ENCODE results near the gene PTGR3. TPM values are rescaled to one million over a fixed set of nuclear protein-coding genes. Genes with fewer than 3 reads are reported as not detected.

The PTGR3 gene, protein sequence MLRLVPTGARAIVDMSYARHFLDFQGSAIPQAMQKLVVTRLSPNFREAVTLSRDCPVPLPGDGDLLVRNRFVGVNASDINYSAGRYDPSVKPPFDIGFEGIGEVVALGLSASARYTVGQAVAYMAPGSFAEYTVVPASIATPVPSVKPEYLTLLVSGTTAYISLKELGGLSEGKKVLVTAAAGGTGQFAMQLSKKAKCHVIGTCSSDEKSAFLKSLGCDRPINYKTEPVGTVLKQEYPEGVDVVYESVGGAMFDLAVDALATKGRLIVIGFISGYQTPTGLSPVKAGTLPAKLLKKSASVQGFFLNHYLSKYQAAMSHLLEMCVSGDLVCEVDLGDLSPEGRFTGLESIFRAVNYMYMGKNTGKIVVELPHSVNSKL
- 10 to 100 TPM in 1 of 3 donors, 1 to 10 TPM in 2; 8.9 to 12.8 (median 9.2) TPM for total RNA-seq

DNA sequence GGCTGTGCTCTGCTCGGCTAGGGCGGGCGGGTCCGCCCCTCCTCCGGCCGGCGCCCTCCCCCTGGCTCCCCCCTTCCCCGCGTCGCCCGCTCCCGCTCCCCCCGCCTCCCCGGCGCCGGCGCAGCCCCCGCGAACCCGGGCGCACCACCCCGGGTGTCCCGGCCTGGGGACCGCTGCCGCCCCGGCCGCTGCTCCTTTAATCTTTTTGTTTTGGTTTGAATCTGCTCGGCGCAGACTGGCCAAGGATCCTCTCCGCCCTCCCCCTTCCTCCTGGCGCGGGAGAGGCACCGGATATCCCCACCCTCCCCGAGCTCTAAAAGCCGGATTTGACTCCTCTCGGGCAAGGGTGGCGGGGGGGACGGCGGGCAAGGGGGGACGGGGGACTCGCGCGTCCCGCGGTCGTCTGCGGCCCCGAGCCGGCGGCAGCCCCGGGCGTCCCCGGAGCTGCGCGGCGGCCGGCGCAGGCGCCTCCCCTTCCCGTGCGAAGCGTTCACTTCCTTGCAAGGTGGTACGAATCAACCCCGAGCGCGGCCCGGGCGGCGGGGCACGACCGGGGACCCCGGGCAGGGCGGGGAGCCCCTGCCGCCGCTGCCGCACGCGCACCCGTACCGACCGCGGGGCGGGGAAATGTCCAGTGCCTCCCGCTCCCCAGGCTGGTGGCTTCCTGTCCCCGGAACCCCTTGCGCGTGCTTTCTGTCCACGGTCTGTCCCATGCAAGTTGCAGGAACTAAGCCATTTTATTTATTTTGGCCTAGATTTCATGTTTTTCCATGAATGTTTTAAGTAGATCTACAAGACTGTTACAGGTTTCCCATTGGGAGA is at the start of gene PTGR3:
PTGR3 (minus strand) TSS at position 11 of the 822 bp plus-strand sequence. CDS start 81 bp downstream, outside the sequence.
- Mint-ChIP-seq H3K4me1 (ENCODE audit: low read depth) (peaks cover 63% of the 10 kb centered on the region), H3K4me3 (peak within 1 kb of the TSS; percentile 98), H3K27me3 (ENCODE audit: low read depth) (no peaks in the 10 kb centered on the region), H3K36me3 (ENCODE audit: insufficient read depth) (no peaks in the 10 kb centered on the region), H3K9me3 (no peaks in the 10 kb centered on the region)
- ATAC-seq (peak; percentile 55 to 61), DNase-seq (peak; percentile 59)

GRCh38 chr18:75257605-75258004 is 48.7 kb upstream of the PTGR3 start:
- DNase-seq (no peak), ATAC-seq (no peak)
- no peaks in the 10 kb centered on the region for H3K9me3 Mint-ChIP-seq
- H3K36me3 Mint-ChIP-seq (ENCODE audit: insufficient read depth) = peaks cover 8% of the 10 kb centered on the region
- peaks cover 60% of the 10 kb centered on the region for H3K4me1 Mint-ChIP-seq (ENCODE audit: low read depth)
- H3K4me3 Mint-ChIP-seq = no peak overlapping the region
- no peaks in the 10 kb centered on the region for H3K27me3 Mint-ChIP-seq (ENCODE audit: low read depth)

- ATAC-seq (no peak), DNase-seq (no peak)
- H3K27me3 Mint-ChIP-seq (ENCODE audit: low read depth) = no peaks in the 10 kb centered on the region
- H3K36me3 Mint-ChIP-seq (ENCODE audit: insufficient read depth) = peaks cover 5% of the 10 kb centered on the region
- H3K9me3 Mint-ChIP-seq = no peaks in the 10 kb centered on the region
- no peak overlapping the region for H3K4me3 Mint-ChIP-seq
- H3K4me1 Mint-ChIP-seq (ENCODE audit: low read depth) = peaks cover 58% of the 10 kb centered on the region
Observed at GRCh38 chr18:75256376-75256775, 47.4 kb upstream of the PTGR3 start.

DNA sequence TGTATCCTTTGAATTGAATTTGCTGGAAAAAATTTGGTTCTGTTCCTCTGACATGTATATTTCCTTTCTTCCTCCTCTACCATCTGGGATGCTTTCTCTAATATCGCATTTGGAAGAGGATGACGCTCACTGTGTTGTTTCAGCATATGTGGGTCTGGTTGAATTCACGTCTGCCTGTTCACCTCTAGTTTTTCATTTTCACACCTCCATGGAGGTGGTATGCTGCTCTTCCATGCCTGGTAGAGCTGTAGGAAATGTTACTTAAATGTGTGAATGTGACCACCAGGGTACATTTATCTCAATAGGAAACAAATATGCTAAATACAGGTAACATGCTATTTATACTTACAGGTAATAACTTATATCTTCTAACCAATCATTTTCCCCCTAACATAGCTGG is 46.2 kb upstream of the PTGR3 start:
- no peaks in the 10 kb centered on the region for H3K36me3 Mint-ChIP-seq (ENCODE audit: insufficient read depth)
- ATAC-seq (no peak), DNase-seq (no peak)
- no peaks in the 10 kb centered on the region for H3K9me3 Mint-ChIP-seq
- no peak overlapping the region for H3K4me3 Mint-ChIP-seq
- H3K27me3 Mint-ChIP-seq (ENCODE audit: low read depth) = no peaks in the 10 kb centered on the region
- H3K4me1 Mint-ChIP-seq (ENCODE audit: low read depth) = peaks cover 50% of the 10 kb centered on the region

- Mint-ChIP-seq H3K27me3 (ENCODE audit: low read depth) (no peaks in the 10 kb centered on the region), H3K4me1 (ENCODE audit: low read depth) (peaks cover 51% of the 10 kb centered on the region), H3K4me3 (no peak overlapping the region), H3K9me3 (no peaks in the 10 kb centered on the region), H3K36me3 (ENCODE audit: insufficient read depth) (no peaks in the 10 kb centered on the region)
- ATAC-seq (no peak), DNase-seq (no peak)
Observed at GRCh38 chr18:75253784-75254183, 44.8 kb upstream of the PTGR3 start.

DNA sequence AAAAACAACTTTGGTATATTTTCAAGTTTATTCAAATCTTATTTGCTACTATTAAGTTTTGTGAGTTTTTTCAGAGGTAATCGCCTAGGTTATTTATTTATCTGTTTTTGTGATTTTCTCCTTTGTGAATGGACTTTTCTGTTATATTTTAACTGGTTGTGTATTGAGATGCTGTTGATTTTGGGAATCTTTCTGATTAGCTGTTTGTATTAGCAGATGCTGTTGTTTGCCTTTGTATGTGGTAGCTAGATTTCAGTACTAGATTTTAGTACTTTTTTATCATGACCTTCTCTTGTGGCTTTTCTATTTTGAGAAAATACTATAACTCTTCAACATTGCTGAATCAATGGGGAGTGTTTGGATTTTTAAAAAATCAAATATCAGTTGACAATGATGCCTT is 44.1 kb upstream of the PTGR3 start:
- Mint-ChIP-seq H3K27me3 (ENCODE audit: low read depth) (no peaks in the 10 kb centered on the region), H3K4me3 (no peak overlapping the region), H3K9me3 (no peaks in the 10 kb centered on the region), H3K36me3 (ENCODE audit: insufficient read depth) (no peaks in the 10 kb centered on the region), H3K4me1 (ENCODE audit: low read depth) (peaks cover 57% of the 10 kb centered on the region)
- DNase-seq (no peak), ATAC-seq (no peak)

GRCh38 chr18:75252136-75252535 is 43.2 kb upstream of the PTGR3 start:
- no peaks in the 10 kb centered on the region for H3K36me3 Mint-ChIP-seq (ENCODE audit: insufficient read depth)
- peaks cover 60% of the 10 kb centered on the region for H3K4me1 Mint-ChIP-seq (ENCODE audit: low read depth)
- H3K9me3 Mint-ChIP-seq = no peaks in the 10 kb centered on the region
- no peaks in the 10 kb centered on the region for H3K27me3 Mint-ChIP-seq (ENCODE audit: low read depth)
- DNase-seq = no peak
- ATAC-seq = no peak
- H3K4me3 Mint-ChIP-seq = no peak overlapping the region

GRCh38 chr18:75251466-75251865 is 42.5 kb upstream of the PTGR3 start:
- H3K9me3 Mint-ChIP-seq = no peaks in the 10 kb centered on the region
- H3K27me3 Mint-ChIP-seq (ENCODE audit: low read depth) = no peaks in the 10 kb centered on the region
- H3K4me3 Mint-ChIP-seq = no peak overlapping the region
- peaks cover 63% of the 10 kb centered on the region for H3K4me1 Mint-ChIP-seq (ENCODE audit: low read depth)
- H3K36me3 Mint-ChIP-seq (ENCODE audit: insufficient read depth) = no peaks in the 10 kb centered on the region
- ATAC-seq (no peak), DNase-seq (no peak)

DNA sequence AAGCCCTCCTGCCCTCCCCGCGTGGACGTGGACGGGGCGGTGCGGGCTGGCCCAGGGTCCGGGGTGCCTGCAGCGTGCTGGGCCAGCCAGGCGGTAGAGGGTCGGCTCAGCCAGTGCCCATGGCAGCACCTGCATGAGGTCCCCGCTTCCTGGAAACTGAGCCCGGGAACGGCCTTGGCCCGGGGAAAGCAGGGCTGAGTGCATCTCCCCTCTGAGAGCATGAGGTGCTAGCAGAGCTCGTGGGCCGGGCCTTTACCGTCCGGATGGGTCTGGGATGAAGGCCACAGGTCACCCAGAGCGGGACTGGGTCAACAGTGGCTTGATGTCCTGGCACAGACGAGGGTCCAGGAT is 41.5 kb upstream of the PTGR3 start:
- Mint-ChIP-seq H3K9me3 (no peaks in the 10 kb centered on the region), H3K36me3 (ENCODE audit: insufficient read depth) (no peaks in the 10 kb centered on the region), H3K4me3 (no peak overlapping the region), H3K4me1 (ENCODE audit: low read depth) (peaks cover 69% of the 10 kb centered on the region), H3K27me3 (ENCODE audit: low read depth) (no peaks in the 10 kb centered on the region)
- DNase-seq (no peak), ATAC-seq (no peak)

DNA sequence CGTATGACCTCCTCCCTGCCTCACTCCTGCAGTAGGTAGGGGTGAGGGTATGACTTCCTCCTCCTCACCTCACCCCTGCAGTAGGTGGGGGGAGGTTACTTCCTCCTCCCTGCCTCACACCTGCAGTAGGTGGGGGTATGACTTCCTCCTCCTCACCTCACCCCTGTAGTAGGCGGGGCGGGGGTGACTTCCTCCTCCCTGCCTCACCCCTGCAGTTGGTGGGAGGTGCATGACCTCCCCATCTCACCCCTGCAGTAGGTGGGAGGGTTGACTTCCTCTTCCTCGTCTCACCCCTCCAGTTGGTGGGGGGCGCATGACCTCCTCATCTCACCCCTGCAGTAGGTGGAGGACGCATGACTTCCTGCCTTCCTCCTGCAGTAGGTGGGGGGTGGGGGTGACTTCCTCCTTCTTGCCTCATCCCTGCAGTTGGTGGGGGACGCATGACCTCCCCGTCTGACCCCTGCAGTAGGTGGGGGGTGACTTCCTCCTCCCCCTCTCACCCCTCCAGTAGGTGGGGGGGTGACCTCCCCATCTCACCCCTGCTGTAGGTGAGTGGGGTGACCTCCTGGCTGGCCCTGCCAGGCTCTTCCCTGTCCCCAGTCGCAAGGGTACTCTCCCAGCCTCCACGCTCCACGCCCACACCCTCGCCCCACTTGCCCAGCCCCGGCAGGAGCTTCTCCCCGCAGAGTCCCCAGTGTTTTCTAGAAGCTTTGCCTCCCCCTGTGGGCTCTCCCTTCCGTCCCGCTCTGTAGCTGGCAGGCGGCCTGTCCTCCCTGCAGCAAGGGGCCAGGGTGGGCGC is 40.9 kb upstream of the PTGR3 start:
- Mint-ChIP-seq H3K9me3 (no peaks in the 10 kb centered on the region), H3K4me1 (ENCODE audit: low read depth) (peaks cover 69% of the 10 kb centered on the region), H3K36me3 (ENCODE audit: insufficient read depth) (no peaks in the 10 kb centered on the region), H3K4me3 (no peak overlapping the region), H3K27me3 (ENCODE audit: low read depth) (no peaks in the 10 kb centered on the region)
- ATAC-seq (no peak), DNase-seq (no peak)

DNA sequence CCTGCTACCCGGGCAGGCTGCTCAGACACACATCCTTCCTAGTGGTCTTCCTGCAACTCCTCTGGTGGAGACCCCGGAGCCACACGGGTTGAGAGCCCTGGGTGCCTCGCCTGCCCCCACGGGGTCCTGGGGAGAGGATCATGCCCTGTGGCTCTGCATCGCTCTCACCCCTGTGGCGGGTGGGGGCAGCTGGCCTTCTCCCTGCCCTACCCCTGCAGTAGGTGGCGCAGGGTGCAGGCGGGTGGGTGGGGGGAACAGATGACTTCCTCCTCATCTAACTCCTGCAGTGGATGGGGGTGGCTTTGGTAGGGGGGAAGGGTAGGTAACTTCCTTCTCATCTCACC is 40.2 kb upstream of the PTGR3 start:
- no peak for DNase-seq
- H3K9me3 Mint-ChIP-seq = no peaks in the 10 kb centered on the region
- no peak overlapping the region for H3K4me3 Mint-ChIP-seq
- ATAC-seq = no peak
- no peaks in the 10 kb centered on the region for H3K27me3 Mint-ChIP-seq (ENCODE audit: low read depth)
- peaks cover 69% of the 10 kb centered on the region for H3K4me1 Mint-ChIP-seq (ENCODE audit: low read depth)
- no peaks in the 10 kb centered on the region for H3K36me3 Mint-ChIP-seq (ENCODE audit: insufficient read depth)

DNA sequence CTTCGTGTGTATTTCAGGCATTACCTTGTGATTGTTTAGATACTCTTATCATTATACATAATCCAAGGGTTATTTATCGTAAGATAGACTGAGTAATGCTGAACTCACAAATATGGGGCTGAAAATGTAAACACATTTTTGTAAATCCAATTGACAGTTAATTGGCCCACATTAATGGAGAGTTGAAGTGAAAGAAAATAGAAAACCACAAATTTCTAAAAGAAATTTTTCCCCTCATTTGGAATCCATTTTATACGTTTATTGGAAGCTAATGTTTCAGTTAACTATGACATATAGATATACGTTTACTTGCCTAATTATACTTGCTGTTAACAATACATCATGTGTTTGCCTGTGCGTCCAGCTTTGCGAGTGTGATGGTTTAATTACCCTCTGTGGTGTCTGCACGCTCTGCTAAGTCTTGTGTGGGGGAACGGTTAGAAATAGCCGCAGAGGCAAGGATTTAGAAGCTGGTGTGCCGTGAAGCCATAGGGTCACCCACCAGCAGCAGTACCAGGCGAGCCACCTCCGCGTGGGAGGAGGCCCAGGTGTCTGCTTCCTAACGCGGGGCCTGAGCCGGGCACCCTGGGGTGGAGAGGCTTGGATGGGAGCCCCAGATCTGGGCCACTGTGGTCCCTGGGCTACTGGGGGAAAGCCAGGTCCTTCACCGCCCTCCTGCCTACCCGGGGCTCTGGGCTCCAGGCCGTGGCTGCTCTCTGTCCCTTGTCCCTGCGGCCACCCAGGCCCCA is 39.7 kb upstream of the PTGR3 start:
- no peaks in the 10 kb centered on the region for H3K36me3 Mint-ChIP-seq (ENCODE audit: insufficient read depth)
- DNase-seq = no peak
- peaks cover 67% of the 10 kb centered on the region for H3K4me1 Mint-ChIP-seq (ENCODE audit: low read depth)
- H3K4me3 Mint-ChIP-seq = peak overlapping the region; percentile 85
- H3K9me3 Mint-ChIP-seq = no peaks in the 10 kb centered on the region
- H3K27me3 Mint-ChIP-seq (ENCODE audit: low read depth) = no peaks in the 10 kb centered on the region
- ATAC-seq = no peak

DNA sequence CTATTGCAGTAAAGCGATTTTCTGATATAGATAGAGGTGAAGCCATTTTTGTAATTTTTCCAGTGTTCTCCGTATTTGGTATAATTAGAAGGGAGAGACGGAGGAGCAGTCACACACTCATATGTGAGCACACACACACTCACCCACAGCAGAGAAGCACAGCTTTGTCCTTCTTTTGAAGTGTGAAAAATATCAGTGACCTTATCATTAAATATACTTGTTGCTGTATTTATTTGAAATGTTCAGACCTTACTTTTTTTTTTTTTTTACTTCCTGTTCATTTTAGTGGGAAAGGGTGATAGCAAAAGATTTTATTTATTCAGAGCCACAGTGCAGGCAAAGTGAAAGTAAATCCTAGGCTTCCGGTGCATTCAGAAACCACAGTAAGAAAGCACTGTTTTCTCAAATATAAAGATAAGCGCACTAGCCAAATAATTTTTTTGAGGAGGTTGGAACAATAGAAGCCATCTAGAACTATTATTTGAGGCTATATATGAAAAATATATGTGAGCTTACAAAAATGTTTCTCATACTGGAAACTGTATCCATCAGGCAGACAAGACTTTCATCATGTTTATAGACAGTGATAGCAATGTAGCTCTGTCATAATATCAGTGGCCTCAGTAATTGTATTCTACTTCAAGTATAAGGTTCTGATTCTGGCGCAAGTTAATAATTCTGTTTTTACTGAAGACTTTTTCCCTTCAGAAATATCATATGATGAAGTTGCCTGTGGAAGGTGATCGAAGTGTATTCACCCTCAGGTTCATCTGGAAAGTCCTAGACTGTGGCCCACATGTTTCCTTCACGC is 38.9 kb upstream of the PTGR3 start:
- no peaks in the 10 kb centered on the region for H3K36me3 Mint-ChIP-seq (ENCODE audit: insufficient read depth)
- H3K4me3 Mint-ChIP-seq = peak overlapping the region; percentile 85
- no peaks in the 10 kb centered on the region for H3K27me3 Mint-ChIP-seq (ENCODE audit: low read depth)
- H3K4me1 Mint-ChIP-seq (ENCODE audit: low read depth) = peaks cover 65% of the 10 kb centered on the region
- H3K9me3 Mint-ChIP-seq = no peaks in the 10 kb centered on the region
- DNase-seq = no peak
- ATAC-seq = peak in 1 of 2 donors; percentile 25
